K562 (cell line): ENCODE measurements around the gene CMTM4. TPM values are rescaled to one million over a fixed set of nuclear protein-coding genes. Genes with fewer than 3 reads are reported as not detected.
A peak's percentile ranks its signal among the peaks of the same experiment; 100 is the strongest.

Experiments
- BCOR ChIP-seq: fragments of 450-650 bp; IDR thresholded peaks from 2 replicates; pipeline ENCODE4 v1.6.1; 2016
- CBFA2T2 ChIP-seq: fragments of 450-650 bp; conservative IDR thresholded peaks from 2 replicates; pipeline ENCODE4 v1.6.1; 2017; ENCODE audit warnings: mild to moderate bottlenecking
- CBX2 ChIP-seq: fragments of 200-600 bp; sonication (generic); IDR thresholded peaks from one replicate; pipeline ENCODE4 v1.6.1; 2012; ENCODE audit warnings: mild to moderate bottlenecking, low read length, inconsistent platforms; ENCODE audit not compliant: insufficient read depth, poor library complexity, severe bottlenecking
- KLF6 ChIP-seq: fragments of 250-450 bp; sonication (Bioruptor Pico); IDR thresholded peaks from 2 replicates; pipeline ENCODE4 v1.4.0; 2020; ENCODE audit warnings: mild to moderate bottlenecking, moderate library complexity, borderline replicate concordance
- MEF2D ChIP-seq: conservative IDR thresholded peaks from 2 replicates; pipeline ENCODE4 v1.6.1; 2016; ENCODE audit warnings: low read depth, missing genetic modification characterization, missing compliant biosample characterization
- NCOA4 ChIP-seq: fragments of 450-650 bp; IDR thresholded peaks from 2 replicates; pipeline ENCODE4 v1.6.1; 2018; ENCODE audit warnings: mild to moderate bottlenecking; ENCODE audit not compliant: partially characterized antibody
- NR4A1 ChIP-seq, 2 experiments: fragments of 250-450 bp in 1 of 2; fragments of 450-650 bp in 1 of 2; sonication (Bioruptor Pico) in 1 of 2; IDR thresholded peaks; 2 replicates each; pipeline versions ENCODE4 v1.4.0 to v1.6.1; 2016 to 2020; ENCODE audit warnings: mild to moderate bottlenecking in 2 of 2, missing compliant biosample characterization in 1 of 2, missing genetic modification characterization in 1 of 2, moderate library complexity in 1 of 2
- POLR2A ChIP-seq: fragments of 450-650 bp; conservative IDR thresholded peaks from 2 replicates; pipeline ENCODE4 v1.6.1; 2016
- PTBP1 ChIP-seq: fragments of 200-400 bp; formaldehyde crosslinking; IDR thresholded peaks from 2 replicates; pipeline ENCODE4 v1.6.1; 2017; ENCODE audit warnings: low read depth, low read length
- RERE ChIP-seq: sonication (generic); formaldehyde crosslinking; IDR thresholded peaks from 2 replicates; pipeline ENCODE4 v1.8.0; 2023; ENCODE audit warnings: missing genetic modification reagents, mild to moderate bottlenecking, borderline replicate concordance
- SIRT6 ChIP-seq: IDR thresholded peaks from one replicate; pipeline ENCODE4 v1.6.1; 2012; ENCODE audit warnings: low read depth, mild to moderate bottlenecking, control low read depth, inconsistent platforms, low read length, moderate library complexity
- SMAD1 ChIP-seq: fragments of 150-350 bp; IDR thresholded peaks from 2 replicates; pipeline ENCODE4 v1.6.1; 2014; ENCODE audit warnings: low read length, low read depth; ENCODE audit not compliant: partially characterized antibody
- SPI1 ChIP-seq: IDR thresholded peaks from 2 replicates; pipeline ENCODE4 v1.6.1; 2011; ENCODE audit warnings: low read depth, low read length, control low read depth, borderline replicate concordance
- ZFPM2 ChIP-seq: fragments of 250-450 bp; sonication (Bioruptor Pico); IDR thresholded peaks from 2 replicates; pipeline ENCODE4 v1.5.1; 2022; ENCODE audit warnings: mild to moderate bottlenecking
- polyA plus RNA-seq, 8 experiments: library from polyadenylated mRNA; depleted of rRNA in 4 of 8; stranded (reverse) in 5 of 8; unstranded in 3 of 8; fragments of >200 nt; fragmentation: Nextera tagmentation in 2 of 8; fragmentation: Illumina TruSeq in 1 of 8; extraction: Ambion mirVana in 2 of 8; extraction: Trizol in 1 of 8; gene quantifications; 2 replicates each; pipeline versions ENCODE4 v1.2.1 to v1.2.3, GENCODE V29; 2011 to 2014; ENCODE audit warnings: inconsistent platforms in 1 of 8, missing spikeins in 1 of 8
- total RNA-seq, 7 experiments: library from RNA; depleted of rRNA in 6 of 7; stranded (reverse); fragments of >200 nt in 6 of 7; fragmentation: Illumina TruSeq in 2 of 7; extraction: Trizol in 2 of 7; gene quantifications; 2 replicates each; pipeline versions ENCODE4 v1.2.1 to v1.2.3, GENCODE V29; 2011 to 2021; ENCODE audit warnings: low replicate concordance in 1 of 7
- TF ChIP-seq, protein P1 (sequence below), 2 experiments: IDR thresholded peaks in 1 of 2; conservative IDR thresholded peaks in 1 of 2; 2 replicates each; pipeline ENCODE4 v1.6.1; 2016; ENCODE audit warnings: low read depth in 2 of 2, mild to moderate bottlenecking in 1 of 2, missing compliant biosample characterization in 1 of 2, missing genetic modification characterization in 1 of 2, moderate library complexity in 1 of 2
- TF ChIP-seq, protein P2 (sequence below): fragments of 250-450 bp; sonication (Bioruptor Pico); IDR thresholded peaks from 2 replicates; pipeline ENCODE4 v1.6.1; 2021; ENCODE audit warnings: mild to moderate bottlenecking
- TF ChIP-seq, protein P3 (sequence below): sonication (generic); formaldehyde crosslinking; IDR thresholded peaks from 2 replicates; pipeline ENCODE4 v1.8.1; 2023; ENCODE audit warnings: mild to moderate bottlenecking, missing genetic modification reagents, moderate library complexity

Gene CMTM4
- total and polyA plus RNA-seq, 9 of the 15 experiments (the other 6 are each of a cell fraction or from before 2014, with no cell fraction given) = 2.0 to 21.3 (median 12.5) TPM

DNA sequence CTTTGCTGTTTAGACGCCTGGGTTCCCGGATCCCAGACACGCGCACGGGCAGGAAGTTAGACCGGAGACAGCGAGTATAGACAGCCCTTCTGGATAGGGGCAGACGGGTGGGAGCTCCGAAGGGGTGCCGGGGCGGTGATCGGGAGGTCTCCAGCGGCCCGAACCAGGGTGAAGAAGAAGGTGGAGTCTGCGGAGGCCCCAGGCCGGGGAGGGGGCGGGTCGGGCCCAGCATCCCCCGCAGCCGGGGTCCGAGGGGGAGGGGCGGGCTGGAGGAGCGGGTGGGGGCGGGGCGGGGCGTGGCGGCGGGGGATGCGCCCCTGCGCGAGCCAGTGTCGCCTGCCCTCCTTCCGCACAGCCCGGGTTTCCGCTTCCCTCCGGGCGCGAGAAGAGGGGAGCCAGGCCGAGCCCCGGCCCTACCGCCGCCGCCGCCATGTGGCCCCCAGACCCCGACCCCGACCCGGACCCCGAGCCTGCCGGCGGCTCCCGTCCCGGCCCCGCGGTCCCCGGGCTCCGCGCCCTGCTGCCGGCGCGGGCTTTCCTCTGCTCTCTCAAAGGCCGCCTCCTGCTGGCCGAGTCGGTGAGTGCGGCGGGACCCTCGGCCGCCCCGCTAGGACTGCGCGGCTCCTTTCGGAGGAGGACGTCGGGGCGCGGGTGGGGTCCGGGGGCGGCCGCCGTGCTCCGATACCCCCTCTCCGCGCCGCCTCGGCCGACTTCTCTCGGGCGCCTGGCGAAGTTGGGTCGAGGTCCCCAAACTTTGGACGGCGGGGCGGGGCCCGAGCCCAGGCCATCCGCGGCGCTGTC is 92.0 kb downstream of the CMTM4 start, which contains the start of gene CMTM3 (continued):
- TF ChIP-seq POLR2A (peak; percentile 54; the same call in 1 of the 2 replicates), CBFA2T2 (no peak), BCOR (no peak), CBX2 (no peak), RERE (no peak), SMAD1 (no peak), NCOA4 (no peak), SPI1 (no peak), NR4A1 (CRISPR knock-in tag; IDR thresholded peaks at IDR 0.05) (no peak), NR4A1 (tag; IDR thresholded peaks at IDR 0.05) (no peak), ZFPM2 (CRISPR knock-in tag) (no peak), SIRT6 (no peak), PTBP1 (no peak), KLF6 (CRISPR knock-in tag) (no peak), MEF2D (tag) (no peak)
- TF ChIP-seq, protein P1, sequence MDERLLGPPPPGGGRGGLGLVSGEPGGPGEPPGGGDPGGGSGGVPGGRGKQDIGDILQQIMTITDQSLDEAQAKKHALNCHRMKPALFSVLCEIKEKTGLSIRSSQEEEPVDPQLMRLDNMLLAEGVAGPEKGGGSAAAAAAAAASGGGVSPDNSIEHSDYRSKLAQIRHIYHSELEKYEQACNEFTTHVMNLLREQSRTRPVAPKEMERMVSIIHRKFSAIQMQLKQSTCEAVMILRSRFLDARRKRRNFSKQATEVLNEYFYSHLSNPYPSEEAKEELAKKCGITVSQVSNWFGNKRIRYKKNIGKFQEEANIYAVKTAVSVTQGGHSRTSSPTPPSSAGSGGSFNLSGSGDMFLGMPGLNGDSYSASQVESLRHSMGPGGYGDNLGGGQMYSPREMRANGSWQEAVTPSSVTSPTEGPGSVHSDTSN (CRISPR knock-in tag; IDR thresholded peaks at IDR 0.05; ENCODE audit: low read depth) = no peak
- TF ChIP-seq, protein P1 (tag; conservative IDR thresholded peaks at IDR 0.05; ENCODE audit: low read depth) = no peak
- TF ChIP-seq, protein P2, sequence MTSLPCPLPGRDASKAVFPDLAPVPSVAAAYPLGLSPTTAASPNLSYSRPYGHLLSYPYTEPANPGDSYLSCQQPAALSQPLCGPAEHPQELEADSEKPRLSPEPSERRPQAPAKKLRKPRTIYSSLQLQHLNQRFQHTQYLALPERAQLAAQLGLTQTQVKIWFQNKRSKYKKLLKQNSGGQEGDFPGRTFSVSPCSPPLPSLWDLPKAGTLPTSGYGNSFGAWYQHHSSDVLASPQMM (CRISPR knock-in tag) = no peak
- TF ChIP-seq, protein P3, sequence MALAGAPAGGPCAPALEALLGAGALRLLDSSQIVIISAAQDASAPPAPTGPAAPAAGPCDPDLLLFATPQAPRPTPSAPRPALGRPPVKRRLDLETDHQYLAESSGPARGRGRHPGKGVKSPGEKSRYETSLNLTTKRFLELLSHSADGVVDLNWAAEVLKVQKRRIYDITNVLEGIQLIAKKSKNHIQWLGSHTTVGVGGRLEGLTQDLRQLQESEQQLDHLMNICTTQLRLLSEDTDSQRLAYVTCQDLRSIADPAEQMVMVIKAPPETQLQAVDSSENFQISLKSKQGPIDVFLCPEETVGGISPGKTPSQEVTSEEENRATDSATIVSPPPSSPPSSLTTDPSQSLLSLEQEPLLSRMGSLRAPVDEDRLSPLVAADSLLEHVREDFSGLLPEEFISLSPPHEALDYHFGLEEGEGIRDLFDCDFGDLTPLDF = no peak
